Neural crest cell (in vitro differentiated cells): ENCODE data around the gene THG1L. TPM values are rescaled to one million over a fixed set of nuclear protein-coding genes. Genes with fewer than 3 reads are reported as not detected.

Experiments used
- DNase-seq: peaks from one replicate; pipeline ENCODE4 v3.0.0; 2021; ENCODE audit warnings: low read depth, mixed read lengths, low spot score
- H3K27ac Mint-ChIP-seq: one replicate; pipeline ENCODE4 v1.8.0; 2021; ENCODE audit warnings: mild to moderate bottlenecking, mixed read lengths; ENCODE audit not compliant: unreplicated experiment
- H3K27me3 Mint-ChIP-seq: 2 replicates; pipeline ENCODE4 v1.8.0; 2021; ENCODE audit warnings: low read depth, mild to moderate bottlenecking, mixed read lengths
- H3K36me3 Mint-ChIP-seq: 2 replicates; pipeline ENCODE4 v1.8.0; 2021; ENCODE audit warnings: low read depth, mild to moderate bottlenecking, mixed read lengths
- H3K4me1 Mint-ChIP-seq: 2 replicates; pipeline ENCODE4 v1.8.0; 2021; ENCODE audit warnings: mixed read lengths
- H3K4me3 Mint-ChIP-seq: one replicate; pipeline ENCODE4 v1.8.0; 2021; ENCODE audit warnings: mild to moderate bottlenecking, mixed read lengths
- H3K9me3 Mint-ChIP-seq: 2 replicates; pipeline ENCODE4 v1.8.0; 2021; ENCODE audit warnings: mixed read lengths
- total RNA-seq: library from RNA; stranded (reverse); gene quantifications from 2 replicates; pipeline ENCODE4 v1.2.1, GENCODE V29; 2021
- TF ChIP-seq, protein P1 (sequence below): fragments of 200-600 bp; sonication (generic); conservative IDR thresholded peaks from 2 replicates; pipeline ENCODE4 v1.5.0; 2021; ENCODE audit warnings: antibody characterized with exemption, mild to moderate bottlenecking

THG1L gene
- total RNA-seq, 1 donor from 2014 or later, result 19.5 TPM

DNA sequence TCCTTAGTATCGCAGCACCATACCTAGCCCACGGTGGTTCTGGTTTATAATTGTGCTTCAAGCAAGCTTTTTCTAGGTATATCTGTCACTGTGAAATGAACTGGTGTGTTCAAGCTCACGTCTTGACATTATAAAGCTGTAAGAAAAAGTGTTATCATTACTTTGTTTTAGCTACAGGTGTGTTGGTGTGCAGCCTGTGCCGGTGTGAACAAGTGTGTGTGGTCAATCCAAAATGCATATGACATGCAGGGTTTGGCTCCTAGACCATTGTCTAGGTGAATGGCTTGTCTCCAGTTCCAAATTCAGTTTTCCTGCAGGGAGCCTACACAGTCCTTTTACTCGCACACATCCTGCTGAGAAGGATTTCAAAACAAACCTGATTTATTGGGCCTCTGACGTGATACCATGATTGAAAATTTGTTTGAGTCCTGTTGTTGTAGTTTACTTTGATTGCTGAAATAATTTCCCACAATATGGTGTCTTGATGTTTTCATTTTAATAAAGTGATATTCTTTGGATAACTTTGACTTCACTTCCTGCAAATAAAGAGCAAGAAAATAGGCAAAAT is 16.0 kb downstream of the THG1L start:
- TF ChIP-seq, protein P1, sequence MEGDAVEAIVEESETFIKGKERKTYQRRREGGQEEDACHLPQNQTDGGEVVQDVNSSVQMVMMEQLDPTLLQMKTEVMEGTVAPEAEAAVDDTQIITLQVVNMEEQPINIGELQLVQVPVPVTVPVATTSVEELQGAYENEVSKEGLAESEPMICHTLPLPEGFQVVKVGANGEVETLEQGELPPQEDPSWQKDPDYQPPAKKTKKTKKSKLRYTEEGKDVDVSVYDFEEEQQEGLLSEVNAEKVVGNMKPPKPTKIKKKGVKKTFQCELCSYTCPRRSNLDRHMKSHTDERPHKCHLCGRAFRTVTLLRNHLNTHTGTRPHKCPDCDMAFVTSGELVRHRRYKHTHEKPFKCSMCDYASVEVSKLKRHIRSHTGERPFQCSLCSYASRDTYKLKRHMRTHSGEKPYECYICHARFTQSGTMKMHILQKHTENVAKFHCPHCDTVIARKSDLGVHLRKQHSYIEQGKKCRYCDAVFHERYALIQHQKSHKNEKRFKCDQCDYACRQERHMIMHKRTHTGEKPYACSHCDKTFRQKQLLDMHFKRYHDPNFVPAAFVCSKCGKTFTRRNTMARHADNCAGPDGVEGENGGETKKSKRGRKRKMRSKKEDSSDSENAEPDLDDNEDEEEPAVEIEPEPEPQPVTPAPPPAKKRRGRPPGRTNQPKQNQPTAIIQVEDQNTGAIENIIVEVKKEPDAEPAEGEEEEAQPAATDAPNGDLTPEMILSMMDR, result no peak
- Mint-ChIP-seq H3K36me3 (no peaks in the 10 kb centered on the region), H3K27ac (no peak overlapping the region), H3K9me3 (no peaks in the 10 kb centered on the region), H3K4me1 (peaks cover 31% of the 10 kb centered on the region), H3K27me3 (no peaks in the 10 kb centered on the region), H3K4me3 (peak overlapping the region; percentile 47)
- no peak for DNase-seq

DNA sequence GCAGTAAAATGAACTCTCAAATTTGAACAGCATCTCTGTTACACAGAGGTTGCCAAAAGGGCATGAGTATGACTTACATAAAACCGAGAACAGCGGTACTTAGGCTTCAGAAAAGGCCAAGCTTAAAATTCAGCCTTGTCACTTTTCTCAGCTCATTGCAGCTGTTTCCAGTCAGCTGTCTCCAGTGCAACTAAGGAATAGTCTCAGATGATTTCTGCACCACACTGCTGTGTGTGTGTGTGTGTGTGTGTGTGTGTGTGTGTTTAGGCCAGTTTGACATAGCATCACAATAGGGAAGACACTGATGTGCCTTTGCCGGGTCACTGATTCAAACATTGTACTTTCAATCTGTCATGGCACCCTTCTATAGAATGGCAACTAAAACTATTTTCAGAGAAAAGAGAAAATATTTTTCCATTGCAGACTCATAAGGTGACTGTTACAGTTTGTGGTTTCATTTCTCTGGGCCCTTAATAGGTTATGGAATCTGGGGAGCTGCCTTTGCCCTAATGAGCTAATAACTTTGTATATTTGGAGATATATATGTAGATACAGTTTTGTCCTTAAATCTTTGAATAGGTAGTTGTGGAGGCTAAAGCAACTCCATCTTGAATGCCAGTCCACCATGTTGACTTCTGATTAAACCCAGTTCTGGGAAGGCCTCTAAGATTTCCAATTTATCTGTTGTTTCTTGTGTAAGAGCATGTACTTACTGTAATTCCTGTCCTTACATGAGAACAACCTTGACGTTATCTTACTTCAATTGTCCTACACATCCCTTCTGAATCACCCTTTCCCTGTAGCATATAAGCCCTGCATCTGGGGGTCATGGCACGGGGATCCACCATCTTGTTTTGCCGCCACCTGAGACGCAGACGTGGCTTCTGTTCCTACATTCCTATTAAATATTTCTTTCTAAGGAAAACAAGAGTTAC is 16.8 kb downstream of the THG1L start:
- H3K27me3 Mint-ChIP-seq, result no peaks in the 10 kb centered on the region
- H3K36me3 Mint-ChIP-seq, result peaks cover 2% of the 10 kb centered on the region
- H3K4me1 Mint-ChIP-seq, result peaks cover 29% of the 10 kb centered on the region
- H3K4me3 Mint-ChIP-seq, result no peak overlapping the region
- H3K27ac Mint-ChIP-seq, result no peak overlapping the region
- DNase-seq, result no peak
- TF ChIP-seq, protein P1, result no peak
- no peaks in the 10 kb centered on the region for H3K9me3 Mint-ChIP-seq

DNA sequence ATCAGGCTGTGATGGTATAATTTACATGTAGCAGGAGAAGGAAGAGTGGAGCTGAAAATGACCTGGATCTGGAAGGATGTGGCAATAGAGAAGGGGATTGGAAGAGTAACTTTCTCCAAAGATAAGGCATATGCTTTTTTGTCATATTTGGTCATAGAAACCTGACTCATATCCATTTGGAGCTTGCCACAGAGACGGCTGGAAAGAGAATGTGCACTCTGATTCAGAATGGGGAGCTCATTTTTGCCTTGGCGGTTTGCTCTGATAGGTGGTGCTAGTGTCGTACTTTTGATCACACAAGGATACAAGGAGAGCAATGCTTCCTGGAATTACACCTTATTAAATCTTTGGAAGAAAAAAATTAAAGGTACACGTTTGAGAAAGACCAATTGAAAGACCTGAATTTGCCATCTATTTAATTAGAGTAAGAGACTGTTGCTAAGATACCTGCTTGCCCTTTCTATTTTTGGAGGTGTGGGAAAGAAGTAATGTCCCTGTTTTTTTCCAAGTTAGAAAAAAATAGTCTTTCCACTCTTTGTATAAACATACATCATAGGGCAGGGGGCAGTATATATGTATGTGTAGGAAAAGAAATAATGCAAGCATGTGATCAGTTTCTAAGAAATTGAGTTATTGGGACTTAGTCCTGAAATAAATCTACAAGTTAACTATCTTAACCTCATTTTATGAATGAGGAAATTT is 17.7 kb downstream of the THG1L start:
- no peaks in the 10 kb centered on the region for H3K9me3 Mint-ChIP-seq
- H3K27ac Mint-ChIP-seq, result no peak overlapping the region
- DNase-seq, result no peak
- peaks cover 26% of the 10 kb centered on the region for H3K4me1 Mint-ChIP-seq
- H3K27me3 Mint-ChIP-seq, result no peaks in the 10 kb centered on the region
- TF ChIP-seq, protein P1, result no peak
- peaks cover 3% of the 10 kb centered on the region for H3K36me3 Mint-ChIP-seq
- no peak overlapping the region for H3K4me3 Mint-ChIP-seq

DNA sequence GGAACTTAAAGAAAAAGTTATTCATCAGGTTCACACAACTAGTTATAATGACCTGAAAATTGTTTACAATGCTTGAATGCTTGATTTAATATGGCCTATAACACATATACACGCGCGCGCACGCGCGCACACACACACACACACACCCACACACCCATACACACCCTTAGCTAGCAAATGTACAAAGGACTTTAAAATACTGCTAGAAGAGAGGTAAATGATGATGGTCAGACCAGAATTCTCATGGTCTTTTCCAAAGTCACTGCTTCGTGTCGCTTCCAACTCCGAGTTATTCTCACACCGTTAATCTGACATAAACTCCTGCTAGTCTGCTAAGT is 18.2 kb downstream of the THG1L start:
- H3K27me3 Mint-ChIP-seq, result no peaks in the 10 kb centered on the region
- no peak for DNase-seq
- TF ChIP-seq, protein P1, result no peak
- H3K9me3 Mint-ChIP-seq, result no peaks in the 10 kb centered on the region
- H3K27ac Mint-ChIP-seq, result no peak overlapping the region
- H3K4me1 Mint-ChIP-seq, result peaks cover 22% of the 10 kb centered on the region
- no peak overlapping the region for H3K4me3 Mint-ChIP-seq
- peaks cover 3% of the 10 kb centered on the region for H3K36me3 Mint-ChIP-seq

DNA sequence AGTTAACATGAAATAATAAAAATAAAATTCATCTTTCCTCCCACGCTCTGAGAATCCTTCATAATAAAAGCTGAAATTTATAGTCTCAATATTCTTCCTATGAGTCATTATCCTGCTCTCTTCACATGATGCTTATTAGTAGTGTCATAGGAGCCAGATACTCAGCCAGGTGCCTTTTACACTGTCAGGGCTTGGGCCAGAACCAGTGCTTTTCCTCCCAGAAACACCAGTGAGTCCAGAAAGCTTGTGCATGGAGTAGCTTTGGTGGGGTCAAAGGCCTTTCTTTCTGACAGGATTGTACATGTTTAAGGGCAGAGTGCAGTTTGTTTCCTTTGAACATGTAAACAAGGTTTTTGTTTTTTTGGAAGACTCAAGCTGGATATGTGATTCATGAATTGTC is 19.1 kb downstream of the THG1L start:
- TF ChIP-seq, protein P1, result no peak
- Mint-ChIP-seq H3K4me1 (peaks cover 13% of the 10 kb centered on the region), H3K27ac (peak overlapping the region; percentile 45), H3K27me3 (no peaks in the 10 kb centered on the region), H3K4me3 (no peak overlapping the region), H3K36me3 (peaks cover 3% of the 10 kb centered on the region), H3K9me3 (no peaks in the 10 kb centered on the region)
- DNase-seq, result no peak
